K562 (cell line): Measurements from ENCODE around the gene PRPSAP1. TPM values are rescaled to one million over a fixed set of nuclear protein-coding genes. Genes with fewer than 3 reads are reported as not detected.

Experiments used
- ZNF407 ChIP-seq: fragments of 450-650 bp; IDR thresholded peaks from 2 replicates; pipeline ENCODE4 v1.6.1; 2016; ENCODE audit warnings: low read depth
- polyA plus RNA-seq, 8 experiments: library from polyadenylated mRNA; depleted of rRNA in 4 of 8; stranded (reverse) in 5 of 8; unstranded in 3 of 8; fragments of >200 nt; fragmentation: Nextera tagmentation in 2 of 8; fragmentation: Illumina TruSeq in 1 of 8; extraction: Ambion mirVana in 2 of 8; extraction: Trizol in 1 of 8; gene quantifications; 2 replicates each; pipeline versions ENCODE4 v1.2.1 to v1.2.3, GENCODE V29; 2011 to 2014; ENCODE audit warnings: inconsistent platforms in 1 of 8, missing spikeins in 1 of 8
- total RNA-seq, 7 experiments: library from RNA; depleted of rRNA in 6 of 7; stranded (reverse); fragments of >200 nt in 6 of 7; fragmentation: Illumina TruSeq in 2 of 7; extraction: Trizol in 2 of 7; gene quantifications; 2 replicates each; pipeline versions ENCODE4 v1.2.1 to v1.2.3, GENCODE V29; 2011 to 2021; ENCODE audit warnings: low replicate concordance in 1 of 7

Gene PRPSAP1
- total and polyA plus RNA-seq, 9 of the 15 experiments (the other 6 are each of a cell fraction or from before 2014, with no cell fraction given) = 21.9 to 77.1 (median 40.8) TPM

- TF ChIP-seq ZNF407 = no peak
Observed at GRCh38 chr17:76384987-76385891, 31.5 kb upstream of the PRPSAP1 start (continued).
